HEK293 (cell line): ENCODE results near the gene ASF1B.

Experiments used
- CTCF ChIA-PET: fragments of 350-600 bp; formaldehyde crosslinking; extraction: SDS; loops from one replicate; lab custom pipeline; 2021; ENCODE audit warnings: antibody characterized with exemption; lab: Yijun Ruan, JAX
- POLR2A ChIA-PET: fragments of 300-600 bp; formaldehyde crosslinking; extraction: SDS; loops from one replicate; lab custom pipeline; 2020; ENCODE audit warnings: antibody characterized with exemption, inconsistent platforms; lab: Yijun Ruan, JAX
- H3K27ac ChIP-seq: fragments of 200-500 bp; sonication (Bioruptor generic); 2 replicates; pipeline ENCODE4 v1.5.1; 2014; ENCODE audit warnings: low read depth, low read length, control low read depth, inconsistent platforms; ENCODE audit errors: extremely low read depth
- H3K36me3 ChIP-seq, 2 experiments: fragments of 200-500 bp in 1 of 2; sonication (Bioruptor generic) in 1 of 2; 1 replicate in 1 of 2; 2 replicates in 1 of 2; pipeline ENCODE4 v1.5.1; 2014 to 2017; ENCODE audit warnings: inconsistent platforms in 2 of 2, low read length in 2 of 2; ENCODE audit not compliant: control insufficient read depth in 2 of 2, insufficient read depth in 1 of 2
- H3K4me1 ChIP-seq: fragments of 200-500 bp; sonication (Bioruptor generic); 2 replicates; pipeline ENCODE4 v1.5.1; 2014; ENCODE audit warnings: mild to moderate bottlenecking, low read length, inconsistent platforms; ENCODE audit not compliant: control insufficient read depth, insufficient read depth
- H3K4me3 ChIP-seq: 2 replicates; pipeline ENCODE4 v1.5.1; 2011; ENCODE audit warnings: low read depth, mild to moderate bottlenecking, control low read depth, low read length, moderate library complexity
- H3K9me3 ChIP-seq: fragments of 200-500 bp; sonication (Bioruptor generic); 2 replicates; pipeline ENCODE4 v1.5.1; 2014; ENCODE audit warnings: low read depth, low read length, inconsistent platforms; ENCODE audit not compliant: control insufficient read depth, insufficient read depth
- BCL11B ChIP-seq: fragments of 450-650 bp; formaldehyde crosslinking; IDR thresholded peaks from 2 replicates; pipeline ENCODE4 v1.5.1; 2016; ENCODE audit warnings: low read depth, missing biosample characterization, missing genetic modification characterization
- GFI1B ChIP-seq: fragments of 450-650 bp; formaldehyde crosslinking; IDR thresholded peaks from 2 replicates; pipeline ENCODE4 v1.5.1; 2016; ENCODE audit warnings: missing biosample characterization, missing genetic modification characterization
- GLIS1 ChIP-seq: fragments of 450-650 bp; formaldehyde crosslinking; IDR thresholded peaks from 2 replicates; pipeline ENCODE4 v1.5.1; 2016; ENCODE audit warnings: missing biosample characterization, missing genetic modification characterization
- HOXC10 ChIP-seq: sonication (generic); formaldehyde crosslinking; IDR thresholded peaks from 2 replicates; pipeline ENCODE4 v1.8.1; 2023; ENCODE audit warnings: mild to moderate bottlenecking, missing genetic modification reagents
- HOXD13 ChIP-seq: sonication (generic); formaldehyde crosslinking; IDR thresholded peaks from 2 replicates; pipeline ENCODE4 v1.8.0; 2022; ENCODE audit warnings: missing genetic modification reagents, borderline replicate concordance
- MEIS1 ChIP-seq: sonication (generic); formaldehyde crosslinking; IDR thresholded peaks from 2 replicates; pipeline ENCODE4 v1.8.1; 2022; ENCODE audit warnings: missing genetic modification reagents, mild to moderate bottlenecking, borderline replicate concordance
- MZF1 ChIP-seq: fragments of 450-650 bp; formaldehyde crosslinking; IDR thresholded peaks from 2 replicates; pipeline ENCODE4 v1.5.1; 2017; ENCODE audit warnings: missing biosample characterization, missing genetic modification characterization, borderline replicate concordance
- SP2 ChIP-seq: fragments of 450-650 bp; formaldehyde crosslinking; IDR thresholded peaks from 2 replicates; pipeline ENCODE4 v1.5.1; 2016; ENCODE audit warnings: missing biosample characterization, missing genetic modification characterization
- SP7 ChIP-seq: fragments of 450-650 bp; formaldehyde crosslinking; IDR thresholded peaks from 2 replicates; pipeline ENCODE4 v1.5.1; 2016; ENCODE audit warnings: missing biosample characterization, missing genetic modification characterization
- ZBTB48 ChIP-seq: fragments of 450-650 bp; formaldehyde crosslinking; IDR thresholded peaks from 2 replicates; pipeline ENCODE4 v1.5.1; 2016; ENCODE audit warnings: missing biosample characterization, missing genetic modification characterization
- ZNF138 ChIP-seq: fragments of 450-650 bp; formaldehyde crosslinking; IDR thresholded peaks from 2 replicates; pipeline ENCODE4 v1.5.1; 2016; ENCODE audit warnings: missing biosample characterization, missing genetic modification characterization, borderline replicate concordance
- ZNF140 ChIP-seq: fragments of 450-650 bp; formaldehyde crosslinking; IDR thresholded peaks from 2 replicates; pipeline ENCODE4 v1.5.1; 2016; ENCODE audit warnings: missing biosample characterization, missing genetic modification characterization
- ZNF16 ChIP-seq: fragments of 450-650 bp; formaldehyde crosslinking; IDR thresholded peaks from 2 replicates; pipeline ENCODE4 v1.5.1; 2016; ENCODE audit warnings: low read depth, missing biosample characterization, missing genetic modification characterization
- ZNF169 ChIP-seq: fragments of 450-650 bp; formaldehyde crosslinking; IDR thresholded peaks from 2 replicates; pipeline ENCODE4 v1.5.1; 2016; ENCODE audit warnings: missing biosample characterization, missing genetic modification characterization
- ZNF19 ChIP-seq: fragments of 450-650 bp; formaldehyde crosslinking; IDR thresholded peaks from 2 replicates; pipeline ENCODE4; 2016; ENCODE audit warnings: missing biosample characterization, missing genetic modification characterization, low read depth
- ZNF2 ChIP-seq: fragments of 450-650 bp; formaldehyde crosslinking; IDR thresholded peaks from 2 replicates; pipeline ENCODE4 v1.5.1; 2016; ENCODE audit warnings: missing biosample characterization, missing genetic modification characterization
- ZNF23 ChIP-seq: fragments of 450-650 bp; formaldehyde crosslinking; IDR thresholded peaks from 2 replicates; pipeline ENCODE4 v1.5.1; 2016; ENCODE audit warnings: missing biosample characterization, missing genetic modification characterization, borderline replicate concordance
- ZNF239 ChIP-seq: fragments of 450-650 bp; formaldehyde crosslinking; IDR thresholded peaks from 2 replicates; pipeline ENCODE4 v1.5.1; 2016; ENCODE audit warnings: missing biosample characterization, missing genetic modification characterization
- ZNF280D ChIP-seq: fragments of 450-650 bp; formaldehyde crosslinking; IDR thresholded peaks from 2 replicates; pipeline ENCODE4 v1.5.1; 2016; ENCODE audit warnings: missing biosample characterization, missing genetic modification characterization
- ZNF311 ChIP-seq: fragments of 450-650 bp; formaldehyde crosslinking; IDR thresholded peaks from 2 replicates; pipeline ENCODE4 v1.5.1; 2017; ENCODE audit warnings: missing biosample characterization, missing genetic modification characterization, borderline replicate concordance
- ZNF324 ChIP-seq: fragments of 450-650 bp; formaldehyde crosslinking; IDR thresholded peaks from 2 replicates; pipeline ENCODE4 v1.5.1; 2016; ENCODE audit warnings: missing biosample characterization, missing genetic modification characterization
- ZNF341 ChIP-seq: fragments of 450-650 bp; formaldehyde crosslinking; IDR thresholded peaks from 2 replicates; pipeline ENCODE4; 2016; ENCODE audit warnings: low read depth, missing biosample characterization, missing genetic modification characterization
- ZNF404 ChIP-seq: fragments of 450-650 bp; formaldehyde crosslinking; IDR thresholded peaks from 2 replicates; pipeline ENCODE4 v1.5.1; 2017; ENCODE audit warnings: missing biosample characterization, missing genetic modification characterization
- ZNF548 ChIP-seq: fragments of 450-650 bp; formaldehyde crosslinking; IDR thresholded peaks from 2 replicates; pipeline ENCODE4 v1.5.1; 2016; ENCODE audit warnings: missing biosample characterization, missing genetic modification characterization
- ZNF596 ChIP-seq: fragments of 450-650 bp; IDR thresholded peaks from 2 replicates; pipeline ENCODE4 v1.5.0; 2018; ENCODE audit warnings: missing biosample characterization, mild to moderate bottlenecking, missing genetic modification characterization, moderate library complexity
- ZNF670 ChIP-seq: fragments of 450-650 bp; formaldehyde crosslinking; IDR thresholded peaks from 2 replicates; pipeline ENCODE4 v1.5.1; 2016; ENCODE audit warnings: missing biosample characterization, missing genetic modification characterization, low read depth
- ZNF707 ChIP-seq: fragments of 450-650 bp; formaldehyde crosslinking; IDR thresholded peaks from 2 replicates; pipeline ENCODE4 v1.5.1; 2016; ENCODE audit warnings: missing biosample characterization, missing genetic modification characterization
- ZSCAN5A ChIP-seq: fragments of 450-650 bp; formaldehyde crosslinking; IDR thresholded peaks from 2 replicates; pipeline ENCODE4 v1.5.1; 2016; ENCODE audit warnings: missing biosample characterization, missing genetic modification characterization
- ZXDB ChIP-seq: fragments of 450-650 bp; formaldehyde crosslinking; IDR thresholded peaks from 2 replicates; pipeline ENCODE4 v1.5.1; 2016; ENCODE audit warnings: missing biosample characterization, missing genetic modification characterization
- TF ChIP-seq, protein P1 (sequence below): fragments of 450-650 bp; formaldehyde crosslinking; IDR thresholded peaks from 2 replicates; pipeline ENCODE4 v1.5.1; 2017; ENCODE audit warnings: missing biosample characterization, mild to moderate bottlenecking, missing genetic modification characterization, moderate library complexity
- TF ChIP-seq, protein P2 (sequence below): fragments of 450-650 bp; formaldehyde crosslinking; IDR thresholded peaks from 2 replicates; pipeline ENCODE4 v1.5.1; 2016; ENCODE audit warnings: missing biosample characterization, missing genetic modification characterization
- TF ChIP-seq, protein P3 (sequence below): fragments of 450-650 bp; formaldehyde crosslinking; IDR thresholded peaks from 2 replicates; pipeline ENCODE4 v1.5.1; 2016; ENCODE audit warnings: missing biosample characterization, missing genetic modification characterization

The ASF1B gene

GRCh38 chr19:14090509-14091080 lies 45.8 kb downstream of the ASF1B start, which contains the start of gene SAMD1:
Gene SAMD1 (minus strand): TSS chr19:14090751.
- H3K4me1 ChIP-seq, result no peaks in the 10 kb centered on the region
- H3K36me3 ChIP-seq, result peaks cover 4 to 14% of the 10 kb centered on the region in 2 experiments; a peak in 2 of 3 replicates
- POLR2A ChIA-PET, result interaction anchor here (1.4 kb wide), 1 partner anchor 46 kb away, joined by 3 read pairs; no protein-coding TSS in a partner anchor
- peak within 1 kb of the TSS; percentile 68; the same call in 1 of the 2 replicates for H3K27ac ChIP-seq
- CTCF ChIA-PET, result interaction anchor here (0.9 kb wide), 1 partner anchor 9 kb away, joined by 3 read pairs; no protein-coding TSS in a partner anchor
- no peaks in the 10 kb centered on the region for H3K9me3 ChIP-seq
- H3K4me3 ChIP-seq, result peak within 1 kb of the TSS; percentile 52
- TF ChIP-seq ZSCAN5A (tag by site-specific recombination) (no peak), GLIS1 (tag by site-specific recombination) (0 out of 2 replicates have a peak, but pooled peaks have one; percentile 11), HOXC10 (no peak), ZNF16 (tag by site-specific recombination) (no peak), ZNF670 (tag by site-specific recombination) (no peak), ZNF404 (tag by site-specific recombination) (no peak), SP2 (tag by site-specific recombination) (no peak), ZNF548 (no peak), HOXD13 (CRISPR knock-in tag) (no peak), ZNF2 (tag by site-specific recombination) (no peak), ZNF169 (tag by site-specific recombination) (no peak), ZNF138 (no peak), GFI1B (no peak), ZNF324 (tag by site-specific recombination) (no peak), ZXDB (tag by site-specific recombination) (no peak), ZNF707 (tag by site-specific recombination) (no peak), ZBTB48 (no peak), BCL11B (tag by site-specific recombination) (no peak), ZNF19 (tag by site-specific recombination) (no peak), ZNF140 (tag by site-specific recombination) (no peak), ZNF239 (tag by site-specific recombination) (no peak), ZNF23 (tag by site-specific recombination) (no peak), ZNF311 (tag by site-specific recombination) (no peak), ZNF341 (tag by site-specific recombination) (peak; percentile 93), SP7 (tag by site-specific recombination) (no peak), MZF1 (no peak), ZNF280D (tag by site-specific recombination) (no peak), ZNF596 (peak; percentile 85), MEIS1 (no peak)
- TF ChIP-seq, protein P1, sequence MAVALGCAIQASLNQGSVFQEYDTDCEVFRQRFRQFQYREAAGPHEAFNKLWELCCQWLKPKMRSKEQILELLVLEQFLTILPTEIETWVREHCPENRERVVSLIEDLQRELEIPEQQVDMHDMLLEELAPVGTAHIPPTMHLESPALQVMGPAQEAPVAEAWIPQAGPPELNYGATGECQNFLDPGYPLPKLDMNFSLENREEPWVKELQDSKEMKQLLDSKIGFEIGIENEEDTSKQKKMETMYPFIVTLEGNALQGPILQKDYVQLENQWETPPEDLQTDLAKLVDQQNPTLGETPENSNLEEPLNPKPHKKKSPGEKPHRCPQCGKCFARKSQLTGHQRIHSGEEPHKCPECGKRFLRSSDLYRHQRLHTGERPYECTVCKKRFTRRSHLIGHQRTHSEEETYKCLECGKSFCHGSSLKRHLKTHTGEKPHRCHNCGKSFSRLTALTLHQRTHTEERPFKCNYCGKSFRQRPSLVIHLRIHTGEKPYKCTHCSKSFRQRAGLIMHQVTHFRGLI (tag by site-specific recombination), result no peak
- TF ChIP-seq, protein P2, sequence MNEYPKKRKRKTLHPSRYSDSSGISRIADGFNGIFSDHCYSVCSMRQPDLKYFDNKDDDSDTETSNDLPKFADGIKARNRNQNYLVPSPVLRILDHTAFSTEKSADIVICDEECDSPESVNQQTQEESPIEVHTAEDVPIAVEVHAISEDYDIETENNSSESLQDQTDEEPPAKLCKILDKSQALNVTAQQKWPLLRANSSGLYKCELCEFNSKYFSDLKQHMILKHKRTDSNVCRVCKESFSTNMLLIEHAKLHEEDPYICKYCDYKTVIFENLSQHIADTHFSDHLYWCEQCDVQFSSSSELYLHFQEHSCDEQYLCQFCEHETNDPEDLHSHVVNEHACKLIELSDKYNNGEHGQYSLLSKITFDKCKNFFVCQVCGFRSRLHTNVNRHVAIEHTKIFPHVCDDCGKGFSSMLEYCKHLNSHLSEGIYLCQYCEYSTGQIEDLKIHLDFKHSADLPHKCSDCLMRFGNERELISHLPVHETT (tag by site-specific recombination), result no peak
- TF ChIP-seq, protein P3, sequence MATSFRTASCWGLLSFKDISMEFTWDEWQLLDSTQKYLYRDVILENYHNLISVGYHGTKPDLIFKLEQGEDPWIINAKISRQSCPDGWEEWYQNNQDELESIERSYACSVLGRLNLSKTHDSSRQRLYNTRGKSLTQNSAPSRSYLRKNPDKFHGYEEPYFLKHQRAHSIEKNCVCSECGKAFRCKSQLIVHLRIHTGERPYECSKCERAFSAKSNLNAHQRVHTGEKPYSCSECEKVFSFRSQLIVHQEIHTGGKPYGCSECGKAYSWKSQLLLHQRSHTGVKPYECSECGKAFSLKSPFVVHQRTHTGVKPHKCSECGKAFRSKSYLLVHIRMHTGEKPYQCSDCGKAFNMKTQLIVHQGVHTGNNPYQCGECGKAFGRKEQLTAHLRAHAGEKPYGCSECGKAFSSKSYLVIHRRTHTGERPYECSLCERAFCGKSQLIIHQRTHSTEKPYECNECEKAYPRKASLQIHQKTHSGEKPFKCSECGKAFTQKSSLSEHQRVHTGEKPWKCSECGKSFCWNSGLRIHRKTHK (tag by site-specific recombination), result no peak
